HL-60 (cell line): ENCODE measurements around the gene SWAP70.

ENCODE experiments used
- DNase-seq, 2 experiments: peaks; one replicate each; pipeline ENCODE4 v3.0.0-alpha.2; 2010 to 2020; ENCODE audit warnings: low read depth in 1 of 2, low spot score in 1 of 2
- H3K27ac ChIP-seq: fragments of 250-450 bp; sonication (Bioruptor Pico); replicated peaks from 2 replicates; pipeline ENCODE4 v1.5.1; 2020; ENCODE audit warnings: mild to moderate bottlenecking, moderate library complexity
- H3K27me3 ChIP-seq: fragments of 250-450 bp; sonication (Bioruptor Pico); 2 replicates; pipeline ENCODE4 v1.5.1; 2021; ENCODE audit warnings: mild to moderate bottlenecking, moderate library complexity; ENCODE audit not compliant: insufficient read depth, poor library complexity, severe bottlenecking
- H3K4me3 ChIP-seq: replicated peaks from 2 replicates; pipeline ENCODE4 v1.5.1; 2011; ENCODE audit warnings: mild to moderate bottlenecking, control low read depth, low read length; ENCODE audit not compliant: insufficient read depth
- GABPA ChIP-seq: IDR thresholded peaks from 2 replicates; pipeline ENCODE4 v1.6.1; 2012; ENCODE audit warnings: low read depth
- POLR2AphosphoS5 ChIP-seq: IDR thresholded peaks from 2 replicates; pipeline ENCODE4 v1.6.1; 2012; ENCODE audit warnings: low read depth
- SPI1 ChIP-seq: IDR thresholded peaks from 2 replicates; pipeline ENCODE4 v1.6.1; 2012; ENCODE audit warnings: low read depth, mild to moderate bottlenecking, borderline replicate concordance
- TF ChIP-seq, protein P1 (sequence below): IDR thresholded peaks from one replicate; pipeline ENCODE4 v1.5.1; 2011; ENCODE audit warnings: low read length, control low read depth, inconsistent platforms; ENCODE audit not compliant: insufficient read depth
- TF ChIP-seq, protein P2 (sequence below): IDR thresholded peaks from 2 replicates; pipeline ENCODE4 v1.6.1; 2012; ENCODE audit warnings: low read depth; ENCODE audit not compliant: insufficient replicate concordance

SWAP70 gene

DNA sequence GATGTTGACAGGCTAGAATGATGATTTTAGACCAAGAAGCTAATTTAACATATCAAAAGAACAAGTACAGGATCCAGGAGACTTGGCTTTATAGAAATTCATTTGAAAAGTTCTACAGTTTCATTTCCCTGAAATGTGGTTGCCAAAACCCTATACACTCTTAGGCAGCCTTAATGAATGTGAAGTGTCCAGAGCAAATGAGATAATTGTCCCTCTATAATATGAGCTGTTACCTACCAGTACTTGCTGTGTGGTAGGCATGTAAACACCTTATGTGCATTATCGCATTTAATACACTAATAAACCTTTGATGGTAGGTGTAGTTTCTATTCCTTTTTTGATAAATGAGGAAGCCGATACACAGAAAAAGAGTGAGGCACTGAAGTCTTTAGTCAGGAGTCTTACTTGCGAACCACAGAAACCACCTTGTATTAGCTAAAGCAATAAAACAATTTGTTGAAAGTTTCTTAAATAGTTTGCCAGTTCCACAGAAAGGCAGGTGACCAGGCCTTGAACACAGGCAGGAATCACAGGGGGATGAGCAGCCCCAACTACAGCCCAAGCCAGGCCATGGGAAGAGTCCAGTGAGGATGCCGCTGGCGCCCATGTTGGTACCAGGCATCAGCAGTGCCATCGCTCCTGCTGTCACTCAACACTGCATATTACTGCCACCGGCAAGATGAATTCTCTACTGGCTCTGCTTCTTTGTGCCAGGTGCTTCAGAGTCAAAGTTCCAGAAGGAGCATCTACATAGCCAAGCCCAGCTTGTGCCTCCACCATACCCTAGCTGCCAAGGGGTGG lies 81.7 kb downstream of the SWAP70 start:
- no peaks in the 10 kb centered on the region for H3K27me3 ChIP-seq
- H3K27ac ChIP-seq: no peak overlapping the region
- TF ChIP-seq SPI1 (no peak), POLR2AphosphoS5 (no peak), GABPA (no peak)
- TF ChIP-seq, protein P1, sequence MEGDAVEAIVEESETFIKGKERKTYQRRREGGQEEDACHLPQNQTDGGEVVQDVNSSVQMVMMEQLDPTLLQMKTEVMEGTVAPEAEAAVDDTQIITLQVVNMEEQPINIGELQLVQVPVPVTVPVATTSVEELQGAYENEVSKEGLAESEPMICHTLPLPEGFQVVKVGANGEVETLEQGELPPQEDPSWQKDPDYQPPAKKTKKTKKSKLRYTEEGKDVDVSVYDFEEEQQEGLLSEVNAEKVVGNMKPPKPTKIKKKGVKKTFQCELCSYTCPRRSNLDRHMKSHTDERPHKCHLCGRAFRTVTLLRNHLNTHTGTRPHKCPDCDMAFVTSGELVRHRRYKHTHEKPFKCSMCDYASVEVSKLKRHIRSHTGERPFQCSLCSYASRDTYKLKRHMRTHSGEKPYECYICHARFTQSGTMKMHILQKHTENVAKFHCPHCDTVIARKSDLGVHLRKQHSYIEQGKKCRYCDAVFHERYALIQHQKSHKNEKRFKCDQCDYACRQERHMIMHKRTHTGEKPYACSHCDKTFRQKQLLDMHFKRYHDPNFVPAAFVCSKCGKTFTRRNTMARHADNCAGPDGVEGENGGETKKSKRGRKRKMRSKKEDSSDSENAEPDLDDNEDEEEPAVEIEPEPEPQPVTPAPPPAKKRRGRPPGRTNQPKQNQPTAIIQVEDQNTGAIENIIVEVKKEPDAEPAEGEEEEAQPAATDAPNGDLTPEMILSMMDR: no peak
- TF ChIP-seq, protein P2, sequence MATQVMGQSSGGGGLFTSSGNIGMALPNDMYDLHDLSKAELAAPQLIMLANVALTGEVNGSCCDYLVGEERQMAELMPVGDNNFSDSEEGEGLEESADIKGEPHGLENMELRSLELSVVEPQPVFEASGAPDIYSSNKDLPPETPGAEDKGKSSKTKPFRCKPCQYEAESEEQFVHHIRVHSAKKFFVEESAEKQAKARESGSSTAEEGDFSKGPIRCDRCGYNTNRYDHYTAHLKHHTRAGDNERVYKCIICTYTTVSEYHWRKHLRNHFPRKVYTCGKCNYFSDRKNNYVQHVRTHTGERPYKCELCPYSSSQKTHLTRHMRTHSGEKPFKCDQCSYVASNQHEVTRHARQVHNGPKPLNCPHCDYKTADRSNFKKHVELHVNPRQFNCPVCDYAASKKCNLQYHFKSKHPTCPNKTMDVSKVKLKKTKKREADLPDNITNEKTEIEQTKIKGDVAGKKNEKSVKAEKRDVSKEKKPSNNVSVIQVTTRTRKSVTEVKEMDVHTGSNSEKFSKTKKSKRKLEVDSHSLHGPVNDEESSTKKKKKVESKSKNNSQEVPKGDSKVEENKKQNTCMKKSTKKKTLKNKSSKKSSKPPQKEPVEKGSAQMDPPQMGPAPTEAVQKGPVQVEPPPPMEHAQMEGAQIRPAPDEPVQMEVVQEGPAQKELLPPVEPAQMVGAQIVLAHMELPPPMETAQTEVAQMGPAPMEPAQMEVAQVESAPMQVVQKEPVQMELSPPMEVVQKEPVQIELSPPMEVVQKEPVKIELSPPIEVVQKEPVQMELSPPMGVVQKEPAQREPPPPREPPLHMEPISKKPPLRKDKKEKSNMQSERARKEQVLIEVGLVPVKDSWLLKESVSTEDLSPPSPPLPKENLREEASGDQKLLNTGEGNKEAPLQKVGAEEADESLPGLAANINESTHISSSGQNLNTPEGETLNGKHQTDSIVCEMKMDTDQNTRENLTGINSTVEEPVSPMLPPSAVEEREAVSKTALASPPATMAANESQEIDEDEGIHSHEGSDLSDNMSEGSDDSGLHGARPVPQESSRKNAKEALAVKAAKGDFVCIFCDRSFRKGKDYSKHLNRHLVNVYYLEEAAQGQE: no peak
- no peak for DNase-seq
- H3K4me3 ChIP-seq: no peak overlapping the region

DNA sequence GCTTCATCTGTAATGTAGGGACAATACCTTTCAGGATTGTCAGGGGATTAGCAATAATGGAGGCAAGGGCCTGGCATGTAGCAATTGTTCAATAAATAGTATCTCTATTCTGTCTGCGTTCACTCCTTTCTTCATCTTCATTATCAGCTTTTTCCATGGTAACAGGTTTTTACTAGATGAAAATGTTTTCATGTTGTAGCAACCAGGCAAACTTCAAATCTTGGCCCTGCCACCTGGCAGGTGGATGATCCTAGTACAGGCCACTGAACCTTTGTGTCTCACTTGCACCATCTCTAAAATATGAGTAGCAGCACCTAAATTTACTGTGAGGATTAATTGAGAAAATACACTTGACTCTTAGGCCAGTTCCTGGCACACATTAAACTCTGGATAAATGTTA lies 83.4 kb downstream of the SWAP70 start:
- no peak overlapping the region for H3K27ac ChIP-seq
- no peak overlapping the region for H3K4me3 ChIP-seq

DNA sequence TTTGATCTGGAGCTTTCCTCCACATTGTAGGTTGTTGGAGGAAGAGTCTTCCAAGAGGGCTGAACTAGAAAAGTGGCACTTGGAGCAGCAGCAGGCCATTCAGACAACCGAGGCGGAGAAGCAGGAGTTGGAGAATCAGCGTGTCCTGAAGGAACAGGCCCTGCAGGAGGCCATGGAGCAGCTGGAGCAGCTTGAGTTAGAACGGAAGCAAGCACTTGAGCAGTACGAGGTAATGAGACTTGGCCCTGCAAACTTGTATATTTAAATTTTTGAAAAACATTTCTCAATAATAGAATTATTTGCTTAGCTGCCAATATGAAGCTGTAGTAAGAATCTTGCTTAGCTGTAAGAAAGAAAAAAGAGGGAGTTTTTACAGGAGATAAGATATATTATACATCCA lies 84.0 kb downstream of the SWAP70 start:
- H3K27ac ChIP-seq: 0 out of 2 replicates have a peak overlapping the region, but pooled peaks have one; percentile 9

More for the DNA sequence above, 83.4 kb downstream of the SWAP70 start:
- H3K27me3 ChIP-seq: no peaks in the 10 kb centered on the region
- DNase-seq: no peak
- TF ChIP-seq POLR2AphosphoS5: no peak
- TF ChIP-seq, protein P1: no peak
- TF ChIP-seq SPI1: no peak
- TF ChIP-seq, protein P2: no peak
- TF ChIP-seq GABPA: no peak

More for the DNA sequence above, 84.0 kb downstream of the SWAP70 start:
- DNase-seq: no peak
- H3K4me3 ChIP-seq: no peak overlapping the region
- H3K27me3 ChIP-seq: no peaks in the 10 kb centered on the region
- TF ChIP-seq GABPA (no peak), POLR2AphosphoS5 (no peak), SPI1 (no peak)
- TF ChIP-seq, protein P1: no peak
- TF ChIP-seq, protein P2: no peak
